GM19395 (cell line): ENCODE results near the gene KSR2.

Experiments
- ATAC-seq: cut with Tn5 transposase; IDR thresholded peaks from one replicate; pipeline ENCODE4 v1.9.1; 2021; ENCODE audit warnings: mild to moderate bottlenecking, moderate library complexity; ENCODE audit not compliant: unreplicated experiment

Gene KSR2

GRCh38 chr12:117473856-117474255 lies 494.9 kb downstream of the KSR2 start:
- no peak for ATAC-seq

- no peak for ATAC-seq
These were observed 495.8 kb downstream of the KSR2 start for GRCh38 chr12:117472983-117473382.

GRCh38 chr12:117470804-117471203 lies 498.0 kb downstream of the KSR2 start:
- no peak for ATAC-seq

- ATAC-seq = no peak
These were observed 498.8 kb downstream of the KSR2 start for GRCh38 chr12:117469883-117470483.

- ATAC-seq = no peak
These were observed 500.8 kb downstream of the KSR2 start for GRCh38 chr12:117468016-117468415.

GRCh38 chr12:117467588-117467987 lies 501.2 kb downstream of the KSR2 start:
- ATAC-seq = no peak

GRCh38 chr12:117466677-117467362 lies 502.0 kb downstream of the KSR2 start:
- no peak for ATAC-seq

GRCh38 chr12:117461732-117462131 lies 507.1 kb downstream of the KSR2 start:
- ATAC-seq = no peak

GRCh38 chr12:117459229-117459628 lies 509.6 kb downstream of the KSR2 start:
- ATAC-seq = no peak

GRCh38 chr12:117457189-117457588 lies 511.6 kb downstream of the KSR2 start:
- no peak for ATAC-seq

- no peak for ATAC-seq
These were observed 512.7 kb downstream of the KSR2 start for GRCh38 chr12:117456076-117456475.

- no peak for ATAC-seq
These were observed 514.8 kb downstream of the KSR2 start for GRCh38 chr12:117453961-117454360.

- ATAC-seq = no peak
These were observed 516.7 kb downstream of the KSR2 start for GRCh38 chr12:117452112-117452511.

- ATAC-seq = no peak
These were observed 518.6 kb downstream of the KSR2 start for GRCh38 chr12:117450209-117450608.

GRCh38 chr12:117447665-117448366 lies 521.0 kb downstream of the KSR2 start:
- no peak for ATAC-seq

GRCh38 chr12:117444781-117445180 lies 524.0 kb downstream of the KSR2 start:
- ATAC-seq = no peak

- no peak for ATAC-seq
These were observed 527.0 kb downstream of the KSR2 start for GRCh38 chr12:117441751-117442150.

- no peak for ATAC-seq
These were observed 528.4 kb downstream of the KSR2 start for GRCh38 chr12:117440384-117440783.

GRCh38 chr12:117439531-117440001 lies 529.2 kb downstream of the KSR2 start:
- no peak for ATAC-seq

- ATAC-seq = no peak
These were observed 530.0 kb downstream of the KSR2 start for GRCh38 chr12:117438809-117439208.

- no peak for ATAC-seq
These were observed 531.1 kb downstream of the KSR2 start for GRCh38 chr12:117437516-117438255.
